Parathyroid adenoma (tissue), 2 donors: ENCODE measurements around the gene HPRT1.

Experiments used
- H2AFZ ChIP-seq: fragments of 300-600 bp; sonication (generic); one replicate; pipeline ENCODE4 v1.7.0; 2017; ENCODE audit warnings: antibody characterized with exemption, mild to moderate bottlenecking
- H3K27ac ChIP-seq: fragments of 300-600 bp; sonication (generic); one replicate; pipeline ENCODE4 v1.7.0; 2017
- H3K27me3 ChIP-seq: fragments of 300-600 bp; sonication (generic); one replicate; pipeline ENCODE4 v1.7.0; 2017; ENCODE audit warnings: low read length; ENCODE audit not compliant: control insufficient read depth, insufficient read depth
- H3K36me3 ChIP-seq: fragments of 300-600 bp; sonication (generic); one replicate; pipeline ENCODE4 v1.7.0; 2017; ENCODE audit warnings: low read length; ENCODE audit not compliant: control insufficient read depth, insufficient read depth
- H3K4me1 ChIP-seq: fragments of 300-600 bp; sonication (generic); one replicate; pipeline ENCODE4 v1.7.0; 2017; ENCODE audit warnings: control low read depth
- H3K4me2 ChIP-seq: fragments of 300-600 bp; sonication (generic); one replicate; pipeline ENCODE4 v1.7.0; 2017; ENCODE audit warnings: low read length
- H3K4me3 ChIP-seq: fragments of 300-600 bp; sonication (generic); one replicate; pipeline ENCODE4 v1.7.0; 2017; ENCODE audit warnings: low read depth, low read length
- H3K79me2 ChIP-seq: fragments of 300-600 bp; sonication (generic); one replicate; pipeline ENCODE4 v1.7.0; 2017; ENCODE audit warnings: control low read depth
- H3K9ac ChIP-seq: fragments of 300-600 bp; sonication (generic); one replicate; pipeline ENCODE4 v1.7.0; 2017; ENCODE audit warnings: mild to moderate bottlenecking
- H3K9me3 ChIP-seq: fragments of 300-600 bp; sonication (generic); one replicate; pipeline ENCODE4 v1.7.0; 2017; ENCODE audit warnings: low read length; ENCODE audit not compliant: control insufficient read depth
- CTCF ChIP-seq: fragments of 300-600 bp; sonication (generic); IDR thresholded peaks from one replicate; pipeline ENCODE4 v1.7.0; 2017; ENCODE audit warnings: antibody characterized with exemption, mild to moderate bottlenecking
- donor health status: primary hyperparathyroidism.

Gene HPRT1

GRCh38 chrX:134548257-134549201, 88.6 kb downstream of the HPRT1 start:
- H3K79me2 ChIP-seq = no peaks in the 10 kb centered on the region
- H3K9ac ChIP-seq = no peak overlapping the region
- no peak overlapping the region for H3K27ac ChIP-seq
- no peaks in the 10 kb centered on the region for H3K4me1 ChIP-seq
- no peak for TF ChIP-seq CTCF
- no peak overlapping the region for H3K4me2 ChIP-seq
- H2AFZ ChIP-seq = no peak overlapping the region
- H3K9me3 ChIP-seq = no peaks in the 10 kb centered on the region
- H3K27me3 ChIP-seq = peaks cover 3% of the 10 kb centered on the region
- H3K36me3 ChIP-seq = no peaks in the 10 kb centered on the region
- peak overlapping the region; percentile 22 for H3K4me3 ChIP-seq
